Transverse colon (tissue), 4 donors: ENCODE data around the gene IL22RA1. TPM values are rescaled to one million over a fixed set of nuclear protein-coding genes. Genes with fewer than 3 reads are reported as not detected.

Source experiments
- DNase-seq: peaks from one replicate; pipeline ENCODE4 v3.0.0-alpha.2; 2019
- H3K27ac ChIP-seq, 4 donors: fragments of 200-600 bp; sonication (generic); 2 replicates each; pipeline ENCODE4 v1.5.1; 2016 to 2018; ENCODE audit warnings: inconsistent platforms in 4 of 4
- H3K27me3 ChIP-seq: fragments of 200-600 bp; sonication (generic); 2 replicates; pipeline ENCODE4 v1.5.1; 2017; ENCODE audit warnings: inconsistent platforms
- H3K36me3 ChIP-seq, 4 donors: fragments of 200-600 bp; sonication (generic); 2 replicates each; pipeline ENCODE4 v1.5.1; 2017 to 2019; ENCODE audit warnings: inconsistent platforms in 4 of 4
- H3K4me1 ChIP-seq, 4 donors: fragments of 200-600 bp; sonication (generic); 2 replicates each; pipeline ENCODE4 v1.5.1; 2017 to 2020; ENCODE audit warnings: inconsistent platforms in 4 of 4
- H3K4me3 ChIP-seq, 4 donors: fragments of 200-600 bp; sonication (generic); 1 replicate in 1 of 4; 2 replicates in 3 of 4; pipeline versions ENCODE4 v1.5.1 to v1.6.1; 2017 to 2019; ENCODE audit warnings: inconsistent platforms in 4 of 4
- H3K9me3 ChIP-seq, 2 donors: fragments of 200-600 bp; sonication (generic); 2 replicates each; pipeline ENCODE4 v1.5.1; 2017 to 2019; ENCODE audit warnings: inconsistent platforms in 2 of 2
- CTCF ChIP-seq, 5 experiments: fragments of 200-600 bp in 3 of 5; fragments of 450-650 bp in 2 of 5; sonication (generic) in 3 of 5; IDR thresholded peaks; 1 replicate in 2 of 5; 2 replicates in 3 of 5; pipeline ENCODE4 v1.5.1; 2016 to 2017; ENCODE audit warnings: antibody characterized with exemption in 5 of 5, inconsistent platforms in 3 of 5, mild to moderate bottlenecking in 2 of 5, moderate library complexity in 1 of 5
- EP300 ChIP-seq: sonication (generic); formaldehyde crosslinking; IDR thresholded peaks from one replicate; pipeline ENCODE4 v1.6.1; 2017; ENCODE audit warnings: antibody characterized with exemption, low read depth
- POLR2A ChIP-seq: fragments of 450-650 bp; IDR thresholded peaks from one replicate; pipeline ENCODE4 v1.6.1; 2016; ENCODE audit warnings: antibody characterized with exemption, mild to moderate bottlenecking, moderate library complexity
- POLR2AphosphoS5 ChIP-seq, 3 donors: sonication (generic); formaldehyde crosslinking; IDR thresholded peaks; one replicate each; pipeline ENCODE4 v1.6.1; 2016; ENCODE audit warnings: antibody characterized with exemption in 3 of 3
- WGBS, 2 donors: methylation state at CpG; one replicate each; pipeline ENCODE4 v1.1.5; 2018; ENCODE audit warnings: low coverage in 1 of 2; 5-methylcytosine and 5-hydroxymethylcytosine counted together
- in situ Hi-C, 4 donors: fragments of 200-750 bp; cut with MboI; loops; one replicate each; pipeline versions ENCODE4 v1.15.0 to v1.15.1; 2017; ENCODE audit warnings: low sequenced_read_pairs in 3 of 4, low pct_ligation_motif_present in 1 of 4, low pct_unique_long_range_greater_than_20kb in 1 of 4
- intact Hi-C: fragments of 100-400 bp; cut with DNase I; formaldehyde crosslinking; loops from one replicate; pipeline ENCODE4 v1.15.1; 2023; ENCODE audit warnings: low total_unique reads
- total RNA-seq, 4 donors: library from RNA; depleted of rRNA; stranded (reverse); fragments of >200 nt; gene quantifications; one replicate each; pipeline ENCODE4 v1.1.0, GENCODE V29; 2016

The IL22RA1 gene
- total RNA-seq, 4 donors from 2014 or later = 4.4 to 29.2 (median 27.3) TPM

GRCh38 chr1:24092979-24093378 lies 50.0 kb downstream of the IL22RA1 start:
- DNase-seq = no peak
- Histone ChIP-seq H3K9me3 (no peaks in the 10 kb centered on the region), H3K4me1 (no peaks in the 10 kb centered on the region), H3K36me3 (no peaks in the 10 kb centered on the region), H3K4me3 (no peak overlapping the region), H3K27me3 (no peaks in the 10 kb centered on the region), H3K27ac (no peak overlapping the region)
- intact Hi-C loops (no loop called here), in situ Hi-C loops (no loop called here)
- TF ChIP-seq POLR2AphosphoS5 (IDR thresholded peaks at IDR 0.05) = no peak
- TF ChIP-seq CTCF (IDR thresholded peaks at IDR 0.05) = no peak
- TF ChIP-seq EP300 = no peak
- no peak for TF ChIP-seq POLR2A
- whole genome bisulfite sequencing, 2 donors = 87 to 100% methylated on average over 1 to 9 of the region's 9 CpGs

GRCh38 chr1:24091971-24092482 lies 50.9 kb downstream of the IL22RA1 start:
- TF ChIP-seq CTCF (IDR thresholded peaks at IDR 0.05) (no peak), POLR2A (no peak), POLR2AphosphoS5 (IDR thresholded peaks at IDR 0.05) (no peak), EP300 (no peak)
- no peak overlapping the region for H3K4me3 ChIP-seq
- DNase-seq = no peak
- no peaks in the 10 kb centered on the region for H3K9me3 ChIP-seq
- H3K36me3 ChIP-seq = no peaks in the 10 kb centered on the region
- no peak overlapping the region for H3K27ac ChIP-seq
- intact Hi-C loops (no loop called here), in situ Hi-C loops (no loop called here)
- 79 to 83% methylated on average over 1 to 12 of the region's 13 CpGs for WGBS, 2 donors
- no peaks in the 10 kb centered on the region for H3K4me1 ChIP-seq
- H3K27me3 ChIP-seq = no peaks in the 10 kb centered on the region

GRCh38 chr1:24090736-24091135 lies 52.2 kb downstream of the IL22RA1 start:
- no peak for DNase-seq
- no peaks in the 10 kb centered on the region for H3K4me1 ChIP-seq
- H3K4me3 ChIP-seq = no peak overlapping the region
- H3K9me3 ChIP-seq = no peaks in the 10 kb centered on the region
- 85% methylated on average over 11 of the region's 11 CpGs; no CpG with 5 or more reads in 1 of the 2 donors for WGBS, 2 donors
- no peak overlapping the region for H3K27ac ChIP-seq
- TF ChIP-seq POLR2A (no peak), POLR2AphosphoS5 (IDR thresholded peaks at IDR 0.05) (no peak), EP300 (no peak), CTCF (IDR thresholded peaks at IDR 0.05) (no peak)
- intact Hi-C loops (no loop called here), in situ Hi-C loops (no loop called here)
- H3K27me3 ChIP-seq = no peaks in the 10 kb centered on the region
- no peaks in the 10 kb centered on the region for H3K36me3 ChIP-seq

GRCh38 chr1:24089743-24090555 lies 53.0 kb downstream of the IL22RA1 start:
- TF ChIP-seq POLR2AphosphoS5 (IDR thresholded peaks at IDR 0.05) = no peak
- no peak for TF ChIP-seq POLR2A
- no peak for TF ChIP-seq EP300
- TF ChIP-seq CTCF (IDR thresholded peaks at IDR 0.05) = no peak
- Histone ChIP-seq H3K4me1 (no peaks in the 10 kb centered on the region), H3K27me3 (no peaks in the 10 kb centered on the region), H3K4me3 (no peak overlapping the region), H3K36me3 (no peaks in the 10 kb centered on the region), H3K9me3 (no peaks in the 10 kb centered on the region), H3K27ac (no peak overlapping the region)
- intact Hi-C loops = no loop called here
- WGBS, 2 donors = 83 to 100% methylated on average over 3 to 11 of the region's 14 CpGs
- in situ Hi-C loops = no loop called here
- no peak for DNase-seq
